Measurements from ENCODE around the gene KLHDC4.

The KLHDC4 gene

GRCh38 chr16:87698241-87698640 lies 67.5 kb downstream of the KLHDC4 start:
- DNase-seq (ENCODE audit: low read depth): no peak
- TF ChIP-seq POLR2A (IDR thresholded peaks at IDR 0.05; ENCODE audit: extremely low read depth, insufficient read length): no peak
- TF ChIP-seq MYC (IDR thresholded peaks at IDR 0.05; ENCODE audit: low read depth, low read length): no peak
- no peak for TF ChIP-seq MAX (IDR thresholded peaks at IDR 0.05; ENCODE audit: low read depth, low read length)
- no peak for TF ChIP-seq CTCF (IDR thresholded peaks at IDR 0.05; ENCODE audit: low read depth, low read length)
- no peak overlapping the region for H3K4me3 ChIP-seq (ENCODE audit: low read depth, low read length)

- no peak for DNase-seq (ENCODE audit: low read depth)
Observed at GRCh38 chr16:87697792-87698191, 68.0 kb downstream of the KLHDC4 start.

GRCh38 chr16:87697256-87697655 lies 68.5 kb downstream of the KLHDC4 start:
- no peak for DNase-seq (ENCODE audit: low read depth)
- no peak for TF ChIP-seq POLR2A (IDR thresholded peaks at IDR 0.05; ENCODE audit: extremely low read depth, insufficient read length)
- no peak for TF ChIP-seq CTCF (IDR thresholded peaks at IDR 0.05; ENCODE audit: low read depth, low read length)
- no peak for TF ChIP-seq MAX (IDR thresholded peaks at IDR 0.05; ENCODE audit: low read depth, low read length)
- TF ChIP-seq MYC (IDR thresholded peaks at IDR 0.05; ENCODE audit: low read depth, low read length): no peak
- H3K4me3 ChIP-seq (ENCODE audit: low read depth, low read length): no peak overlapping the region

More at GRCh38 chr16:87697792-87698191, 68.0 kb downstream of the KLHDC4 start:
- no peak overlapping the region for H3K4me3 ChIP-seq (ENCODE audit: low read depth, low read length)
- TF ChIP-seq MAX (IDR thresholded peaks at IDR 0.05; ENCODE audit: low read depth, low read length) (no peak), POLR2A (IDR thresholded peaks at IDR 0.05; ENCODE audit: extremely low read depth, insufficient read length) (no peak), CTCF (IDR thresholded peaks at IDR 0.05; ENCODE audit: low read depth, low read length) (no peak), MYC (IDR thresholded peaks at IDR 0.05; ENCODE audit: low read depth, low read length) (no peak)

GRCh38 chr16:87696726-87697125 lies 69.1 kb downstream of the KLHDC4 start:
- DNase-seq (ENCODE audit: low read depth): no peak
- no peak for TF ChIP-seq POLR2A (IDR thresholded peaks at IDR 0.05; ENCODE audit: extremely low read depth, insufficient read length)
- no peak for TF ChIP-seq MAX (IDR thresholded peaks at IDR 0.05; ENCODE audit: low read depth, low read length)
- no peak for TF ChIP-seq MYC (IDR thresholded peaks at IDR 0.05; ENCODE audit: low read depth, low read length)
- TF ChIP-seq CTCF (IDR thresholded peaks at IDR 0.05; ENCODE audit: low read depth, low read length): no peak
- H3K4me3 ChIP-seq (ENCODE audit: low read depth, low read length): no peak overlapping the region

- H3K4me3 ChIP-seq (ENCODE audit: low read depth, low read length): no peak overlapping the region
- no peak for DNase-seq (ENCODE audit: low read depth)
- TF ChIP-seq POLR2A (IDR thresholded peaks at IDR 0.05; ENCODE audit: extremely low read depth, insufficient read length) (no peak), MYC (IDR thresholded peaks at IDR 0.05; ENCODE audit: low read depth, low read length) (no peak), MAX (IDR thresholded peaks at IDR 0.05; ENCODE audit: low read depth, low read length) (no peak), CTCF (IDR thresholded peaks at IDR 0.05; ENCODE audit: low read depth, low read length) (no peak)
Observed at GRCh38 chr16:87695534-87695933, 70.3 kb downstream of the KLHDC4 start.
